T-helper 17 cell (primary cell): ENCODE data around the gene RYR3. TPM values are rescaled to one million over a fixed set of nuclear protein-coding genes. Genes with fewer than 3 reads are reported as not detected.

Experiments
- ATAC-seq: fragments of 150-1000 bp; cut with Tn5 transposase; 2 replicates; pipeline ENCODE4 v1.10.0; 2021; ENCODE audit warnings: mild to moderate bottlenecking, moderate library complexity
- DNase-seq, 3 donors: peaks; one replicate each; pipeline versions ENCODE4 v3.0.0 to v3.0.0-alpha.2; 2020 to 2021
- H3K9me3 ChIP-seq: one replicate; pipeline ENCODE4 v1.7.0; 2013; ENCODE audit warnings: low read length, mild to moderate bottlenecking; ENCODE audit not compliant: control insufficient read depth, poor library complexity, severe bottlenecking
- H3K27ac Mint-ChIP-seq: one replicate; pipeline ENCODE4 v1.8.0; 2022; ENCODE audit warnings: mild to moderate bottlenecking, moderate library complexity, mixed read lengths
- H3K27me3 Mint-ChIP-seq: one replicate; pipeline ENCODE4 v1.8.0; 2022; ENCODE audit warnings: mixed read lengths
- H3K36me3 Mint-ChIP-seq: one replicate; pipeline ENCODE4 v1.8.0; 2022; ENCODE audit warnings: low read depth, mixed read lengths
- H3K4me1 Mint-ChIP-seq: one replicate; pipeline ENCODE4 v1.8.0; 2022; ENCODE audit warnings: mild to moderate bottlenecking, mixed read lengths
- H3K4me3 Mint-ChIP-seq: one replicate; pipeline ENCODE4 v1.8.0; 2022; ENCODE audit warnings: mild to moderate bottlenecking, moderate library complexity, mixed read lengths
- total RNA-seq, 4 donors: library from RNA in 2 of 4; stranded (reverse) in 2 of 4; gene quantifications; one replicate each; pipeline ENCODE4 v1.2.3 and lab custom pipeline; 2022 to 2026

Gene RYR3
- total RNA-seq, 2 donors from 2014 or later, result 0.05 to 0.23 TPM

- H3K27me3 Mint-ChIP-seq, result peaks cover 78% of the 10 kb centered on the region
Observed at GRCh38 chr15:33330931-33331330, 20.2 kb downstream of the RYR3 start.

GRCh38 chr15:33341953-33342352, 31.2 kb downstream of the RYR3 start:
- DNase-seq (no peak), ATAC-seq (no peak)
- no peaks in the 10 kb centered on the region for H3K9me3 ChIP-seq
- H3K27ac Mint-ChIP-seq, result no peak overlapping the region
- no peak overlapping the region for H3K4me3 Mint-ChIP-seq
- no peaks in the 10 kb centered on the region for H3K36me3 Mint-ChIP-seq
- H3K4me1 Mint-ChIP-seq, result no peaks in the 10 kb centered on the region
- H3K27me3 Mint-ChIP-seq, result peaks cover 5% of the 10 kb centered on the region

More at GRCh38 chr15:33330931-33331330, 20.2 kb downstream of the RYR3 start:
- no peaks in the 10 kb centered on the region for H3K9me3 ChIP-seq
- no peak for ATAC-seq
- Mint-ChIP-seq H3K4me1 (no peaks in the 10 kb centered on the region), H3K36me3 (no peaks in the 10 kb centered on the region), H3K4me3 (no peak overlapping the region), H3K27ac (no peak overlapping the region)
- no peak for DNase-seq

GRCh38 chr15:33343275-33343674, 32.5 kb downstream of the RYR3 start:
- ATAC-seq (no peak), DNase-seq (no peak)
- H3K9me3 ChIP-seq, result no peaks in the 10 kb centered on the region
- Mint-ChIP-seq H3K27ac (no peak overlapping the region), H3K4me3 (no peak overlapping the region), H3K27me3 (peaks cover 5% of the 10 kb centered on the region), H3K36me3 (no peaks in the 10 kb centered on the region), H3K4me1 (no peaks in the 10 kb centered on the region)

- H3K4me3 Mint-ChIP-seq, result no peak overlapping the region
- no peaks in the 10 kb centered on the region for H3K4me1 Mint-ChIP-seq
- H3K9me3 ChIP-seq, result no peaks in the 10 kb centered on the region
- no peaks in the 10 kb centered on the region for H3K36me3 Mint-ChIP-seq
- H3K27me3 Mint-ChIP-seq, result peaks cover 2% of the 10 kb centered on the region
- no peak for DNase-seq
- no peak overlapping the region for H3K27ac Mint-ChIP-seq
- ATAC-seq, result no peak
Observed at GRCh38 chr15:33344111-33344510, 33.3 kb downstream of the RYR3 start.

GRCh38 chr15:33344530-33344929, 33.8 kb downstream of the RYR3 start:
- H3K27me3 Mint-ChIP-seq, result no peaks in the 10 kb centered on the region
- no peak overlapping the region for H3K4me3 Mint-ChIP-seq
- DNase-seq (no peak), ATAC-seq (no peak)
- H3K9me3 ChIP-seq, result no peaks in the 10 kb centered on the region
- no peaks in the 10 kb centered on the region for H3K36me3 Mint-ChIP-seq
- no peak overlapping the region for H3K27ac Mint-ChIP-seq
- H3K4me1 Mint-ChIP-seq, result no peaks in the 10 kb centered on the region

- no peak for DNase-seq
- Mint-ChIP-seq H3K36me3 (peaks cover 3% of the 10 kb centered on the region), H3K4me1 (no peaks in the 10 kb centered on the region), H3K27me3 (peaks cover 57% of the 10 kb centered on the region), H3K4me3 (no peak overlapping the region), H3K27ac (no peak overlapping the region)
- no peak for ATAC-seq
- H3K9me3 ChIP-seq, result no peaks in the 10 kb centered on the region
Observed at GRCh38 chr15:33354411-33354810, 43.6 kb downstream of the RYR3 start.

GRCh38 chr15:33357845-33358244, 47.1 kb downstream of the RYR3 start:
- Mint-ChIP-seq H3K4me1 (no peaks in the 10 kb centered on the region), H3K36me3 (peaks cover 5% of the 10 kb centered on the region), H3K27ac (no peak overlapping the region), H3K4me3 (no peak overlapping the region), H3K27me3 (peaks cover 61% of the 10 kb centered on the region)
- no peak for DNase-seq
- H3K9me3 ChIP-seq, result no peaks in the 10 kb centered on the region
- ATAC-seq, result no peak

GRCh38 chr15:33358306-33358705, 47.5 kb downstream of the RYR3 start:
- ATAC-seq (no peak), DNase-seq (no peak)
- Mint-ChIP-seq H3K4me3 (no peak overlapping the region), H3K36me3 (peaks cover 5% of the 10 kb centered on the region), H3K4me1 (no peaks in the 10 kb centered on the region), H3K27me3 (peaks cover 57% of the 10 kb centered on the region), H3K27ac (no peak overlapping the region)
- no peaks in the 10 kb centered on the region for H3K9me3 ChIP-seq

GRCh38 chr15:33360886-33361285, 50.1 kb downstream of the RYR3 start:
- no peak for DNase-seq
- no peaks in the 10 kb centered on the region for H3K9me3 ChIP-seq
- no peaks in the 10 kb centered on the region for H3K4me1 Mint-ChIP-seq
- H3K36me3 Mint-ChIP-seq, result peaks cover 5% of the 10 kb centered on the region
- ATAC-seq, result no peak
- H3K4me3 Mint-ChIP-seq, result no peak overlapping the region
- no peak overlapping the region for H3K27ac Mint-ChIP-seq
- H3K27me3 Mint-ChIP-seq, result peaks cover 53% of the 10 kb centered on the region

- H3K4me3 Mint-ChIP-seq, result no peak overlapping the region
- no peak overlapping the region for H3K27ac Mint-ChIP-seq
- H3K36me3 Mint-ChIP-seq, result no peaks in the 10 kb centered on the region
- DNase-seq (no peak), ATAC-seq (no peak)
- H3K9me3 ChIP-seq, result no peaks in the 10 kb centered on the region
- H3K4me1 Mint-ChIP-seq, result peaks cover under 1% of the 10 kb centered on the region
- H3K27me3 Mint-ChIP-seq, result peaks cover 32% of the 10 kb centered on the region
Observed at GRCh38 chr15:33369941-33370622, 59.3 kb downstream of the RYR3 start.

- ATAC-seq (no peak), DNase-seq (no peak)
- Mint-ChIP-seq H3K27ac (no peak overlapping the region), H3K4me1 (peaks cover 4% of the 10 kb centered on the region), H3K4me3 (no peak overlapping the region), H3K27me3 (peaks cover 35% of the 10 kb centered on the region), H3K36me3 (no peaks in the 10 kb centered on the region)
- H3K9me3 ChIP-seq, result no peaks in the 10 kb centered on the region
Observed at GRCh38 chr15:33370623-33371020, 59.9 kb downstream of the RYR3 start.

GRCh38 chr15:33371159-33371558, 60.4 kb downstream of the RYR3 start:
- H3K27me3 Mint-ChIP-seq, result peaks cover 36% of the 10 kb centered on the region
- H3K27ac Mint-ChIP-seq, result no peak overlapping the region
- peaks cover 4% of the 10 kb centered on the region for H3K4me1 Mint-ChIP-seq
- H3K36me3 Mint-ChIP-seq, result no peaks in the 10 kb centered on the region
- ATAC-seq (no peak), DNase-seq (no peak)
- H3K9me3 ChIP-seq, result no peaks in the 10 kb centered on the region
- no peak overlapping the region for H3K4me3 Mint-ChIP-seq

- DNase-seq, result no peak
- Mint-ChIP-seq H3K4me3 (no peak overlapping the region), H3K27ac (no peak overlapping the region), H3K4me1 (peaks cover 4% of the 10 kb centered on the region), H3K27me3 (peaks cover 40% of the 10 kb centered on the region), H3K36me3 (no peaks in the 10 kb centered on the region)
- ATAC-seq, result no peak
- H3K9me3 ChIP-seq, result no peaks in the 10 kb centered on the region
Observed at GRCh38 chr15:33374226-33374914, 63.6 kb downstream of the RYR3 start.

- no peak overlapping the region for H3K4me3 Mint-ChIP-seq
- H3K4me1 Mint-ChIP-seq, result peaks cover 4% of the 10 kb centered on the region
- no peak for ATAC-seq
- peaks cover 37% of the 10 kb centered on the region for H3K27me3 Mint-ChIP-seq
- no peak for DNase-seq
- no peaks in the 10 kb centered on the region for H3K36me3 Mint-ChIP-seq
- no peak overlapping the region for H3K27ac Mint-ChIP-seq
- no peaks in the 10 kb centered on the region for H3K9me3 ChIP-seq
Observed at GRCh38 chr15:33375236-33375635, 64.5 kb downstream of the RYR3 start.
